AG10803 (cell line): Measurements from ENCODE around the gene SHH.

ENCODE experiments used
- DNase-seq: peaks from one replicate; pipeline ENCODE4 v3.0.0; 2010; ENCODE audit warnings: low read depth
- H3K4me3 ChIP-seq: 2 replicates; pipeline ENCODE4 v1.5.1; 2011; ENCODE audit warnings: mild to moderate bottlenecking, low read length, control low read depth
- TF ChIP-seq, protein P1 (sequence below): conservative IDR thresholded peaks from 2 replicates; pipeline ENCODE4 v1.5.1; 2011; ENCODE audit warnings: mild to moderate bottlenecking, low read length, control low read depth, inconsistent platforms

Gene SHH

DNA sequence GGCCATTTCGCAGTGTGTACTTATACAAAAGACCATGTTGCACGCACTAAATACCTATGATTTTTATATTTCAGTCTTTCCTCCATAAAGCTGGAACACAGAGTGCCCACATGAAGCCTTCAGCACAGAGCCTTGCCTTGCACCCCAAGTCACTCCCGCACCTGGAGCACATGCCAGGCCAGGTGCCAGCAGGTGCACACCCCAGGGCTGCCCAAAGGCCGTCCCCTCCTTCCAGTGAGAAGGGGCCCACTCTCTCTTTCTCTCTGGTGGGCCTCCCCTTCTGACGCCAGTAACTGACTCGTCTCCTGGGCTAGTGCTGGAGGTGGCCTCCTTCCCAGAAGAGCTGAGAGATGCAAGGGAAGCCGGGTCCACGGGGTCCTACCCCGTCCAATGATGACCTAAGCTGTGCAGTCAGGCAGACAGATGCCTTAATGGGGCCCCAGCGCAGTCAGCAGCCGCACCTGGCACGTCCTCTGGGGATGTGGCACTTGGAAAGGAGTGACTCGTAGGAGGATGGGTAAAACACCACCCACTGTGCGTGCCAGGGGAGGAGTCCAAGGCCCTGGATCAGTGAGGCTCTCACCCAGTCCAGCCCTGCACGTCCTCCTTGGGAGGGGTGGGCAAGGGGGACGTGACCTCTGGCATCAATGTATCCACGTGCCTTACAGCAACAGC lies 17.7 kb upstream of the SHH start:
- H3K4me3 ChIP-seq: no peak overlapping the region
- DNase-seq: no peak
- TF ChIP-seq, protein P1, sequence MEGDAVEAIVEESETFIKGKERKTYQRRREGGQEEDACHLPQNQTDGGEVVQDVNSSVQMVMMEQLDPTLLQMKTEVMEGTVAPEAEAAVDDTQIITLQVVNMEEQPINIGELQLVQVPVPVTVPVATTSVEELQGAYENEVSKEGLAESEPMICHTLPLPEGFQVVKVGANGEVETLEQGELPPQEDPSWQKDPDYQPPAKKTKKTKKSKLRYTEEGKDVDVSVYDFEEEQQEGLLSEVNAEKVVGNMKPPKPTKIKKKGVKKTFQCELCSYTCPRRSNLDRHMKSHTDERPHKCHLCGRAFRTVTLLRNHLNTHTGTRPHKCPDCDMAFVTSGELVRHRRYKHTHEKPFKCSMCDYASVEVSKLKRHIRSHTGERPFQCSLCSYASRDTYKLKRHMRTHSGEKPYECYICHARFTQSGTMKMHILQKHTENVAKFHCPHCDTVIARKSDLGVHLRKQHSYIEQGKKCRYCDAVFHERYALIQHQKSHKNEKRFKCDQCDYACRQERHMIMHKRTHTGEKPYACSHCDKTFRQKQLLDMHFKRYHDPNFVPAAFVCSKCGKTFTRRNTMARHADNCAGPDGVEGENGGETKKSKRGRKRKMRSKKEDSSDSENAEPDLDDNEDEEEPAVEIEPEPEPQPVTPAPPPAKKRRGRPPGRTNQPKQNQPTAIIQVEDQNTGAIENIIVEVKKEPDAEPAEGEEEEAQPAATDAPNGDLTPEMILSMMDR: no peak

DNA sequence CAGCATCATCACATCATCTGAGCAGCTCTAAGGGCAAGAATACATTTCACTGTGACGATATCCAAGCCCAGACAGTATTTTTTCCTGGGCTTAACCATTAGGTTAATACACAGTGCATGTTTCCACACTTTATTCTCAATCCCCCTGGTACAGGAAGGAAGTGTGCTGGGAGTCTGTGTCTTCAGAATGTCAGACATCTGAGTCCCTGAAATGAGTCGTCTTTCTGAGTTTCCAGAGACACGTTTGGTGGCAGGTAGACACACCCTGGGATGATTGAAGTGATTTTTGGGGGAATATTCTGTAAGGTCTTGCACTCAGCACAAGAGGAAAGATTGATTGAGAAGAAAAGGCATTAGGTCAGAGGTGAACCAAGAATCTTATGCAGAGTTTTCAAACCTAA lies 13.1 kb upstream of the SHH start:
- no peak overlapping the region for H3K4me3 ChIP-seq
- TF ChIP-seq, protein P1: no peak
- DNase-seq: no peak

DNA sequence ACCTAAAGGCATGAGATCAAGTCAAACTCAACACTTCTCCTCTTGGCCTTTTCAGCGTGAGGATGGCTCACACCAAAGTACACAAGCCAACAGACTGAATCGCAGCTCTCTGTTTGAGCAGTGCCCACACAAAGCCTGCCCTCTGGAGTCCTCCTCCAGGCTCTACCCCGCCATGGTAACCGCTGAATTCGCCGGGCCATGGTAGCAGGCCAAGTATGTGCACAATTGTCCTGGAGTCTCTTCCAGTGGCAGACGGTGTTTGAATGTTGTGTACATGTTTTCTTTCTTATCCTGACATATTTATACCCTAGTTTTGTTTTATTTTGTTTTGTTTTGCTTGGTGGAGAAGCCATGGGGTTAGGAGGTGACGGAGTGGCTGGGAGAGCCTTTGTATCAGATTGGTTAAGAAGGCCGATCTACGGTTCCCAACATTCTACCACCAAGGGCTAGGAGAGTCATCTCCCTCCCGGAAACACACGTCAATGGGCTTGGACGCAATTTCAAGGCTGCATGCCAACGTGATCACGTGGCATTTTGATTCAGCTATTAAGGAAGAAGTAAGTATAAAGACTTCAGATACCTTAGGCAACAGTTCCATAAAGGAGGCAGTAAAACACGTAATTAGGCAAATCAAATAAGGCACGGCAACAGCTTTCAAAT lies 12.1 kb upstream of the SHH start:
- DNase-seq: no peak
- TF ChIP-seq, protein P1: no peak
- H3K4me3 ChIP-seq: no peak overlapping the region

DNA sequence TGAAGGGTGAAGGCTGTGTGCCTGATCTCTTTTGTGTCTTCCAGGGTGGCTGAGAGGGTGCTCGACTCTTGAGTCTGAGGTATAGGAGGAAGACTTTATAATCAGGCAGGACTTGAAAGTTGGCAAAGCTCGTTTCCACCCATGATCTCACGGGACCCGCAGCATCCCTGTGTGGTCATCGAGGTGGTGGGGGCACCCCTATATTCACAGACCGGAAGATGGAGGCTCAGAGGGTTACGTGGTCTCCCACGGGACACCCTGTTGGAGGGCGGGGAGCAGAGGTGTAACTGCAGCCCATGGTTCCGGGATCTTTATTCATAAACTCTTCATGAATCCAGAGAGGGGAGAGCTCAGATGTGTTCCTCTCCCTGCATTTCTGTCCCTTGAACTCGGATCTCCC lies 9.6 kb upstream of the SHH start:
- H3K4me3 ChIP-seq: no peak overlapping the region
- no peak for DNase-seq
- TF ChIP-seq, protein P1: no peak

DNA sequence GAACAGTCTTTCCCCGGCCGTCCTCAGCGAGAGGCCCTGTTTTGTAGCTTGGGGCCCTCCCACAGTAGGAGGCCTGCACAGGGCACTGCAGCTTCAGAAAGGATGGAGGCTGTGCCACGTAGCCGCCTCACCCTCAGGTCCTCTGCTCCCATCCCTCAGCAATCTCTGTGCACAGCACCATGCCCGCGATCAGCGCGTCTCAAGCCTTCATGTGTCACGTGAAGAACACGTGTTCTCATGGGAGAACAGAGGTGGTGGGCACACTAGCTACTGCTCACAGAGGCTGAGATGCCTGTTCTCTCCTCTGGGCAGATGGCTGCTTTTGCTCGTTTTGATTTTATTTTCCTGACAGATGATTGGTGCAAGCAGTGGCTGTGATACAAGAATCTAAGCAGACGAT lies 8.5 kb upstream of the SHH start:
- no peak for DNase-seq
- H3K4me3 ChIP-seq: no peak overlapping the region
- TF ChIP-seq, protein P1: no peak

DNA sequence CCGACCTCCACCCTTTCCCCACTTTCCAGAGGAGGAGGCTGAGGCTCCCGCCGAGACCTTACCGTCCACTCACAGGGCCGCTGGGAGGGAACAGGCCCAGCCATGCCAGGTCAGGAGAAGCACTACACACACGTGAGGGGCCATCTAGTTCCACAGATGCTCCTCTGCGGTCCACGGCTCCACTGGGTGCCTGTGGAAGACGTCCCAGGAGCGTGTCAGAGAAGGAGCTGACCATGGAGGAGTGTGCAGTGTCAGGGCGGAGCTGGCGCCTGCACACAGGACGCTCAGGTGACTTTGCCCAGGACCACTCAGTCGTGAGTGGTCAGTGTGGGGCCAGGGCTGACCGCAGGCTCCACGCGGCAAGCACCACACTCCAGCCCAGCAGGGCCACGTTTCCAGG lies 8.0 kb upstream of the SHH start:
- no peak for DNase-seq
- no peak overlapping the region for H3K4me3 ChIP-seq
- TF ChIP-seq, protein P1: no peak

DNA sequence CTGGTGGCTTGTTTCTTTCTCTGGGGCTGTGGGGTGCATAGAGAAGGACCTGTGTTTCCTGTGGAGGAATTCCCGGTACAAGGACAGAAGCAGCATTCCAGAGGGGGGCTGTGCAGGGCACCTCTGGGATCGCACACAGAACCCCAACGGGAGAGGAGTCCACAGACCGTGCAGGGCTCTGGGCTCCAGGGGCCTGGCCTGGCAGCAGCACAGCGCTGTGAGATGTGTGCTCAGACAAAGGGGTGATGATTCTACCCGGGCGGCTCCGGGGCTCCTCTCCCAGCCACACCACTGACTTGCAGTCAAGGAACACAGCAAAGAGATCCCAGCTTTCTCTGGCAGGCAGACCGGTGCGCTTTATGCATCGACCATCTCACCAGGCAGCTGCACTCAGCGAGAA lies 6.9 kb upstream of the SHH start:
- TF ChIP-seq, protein P1: no peak
- no peak for DNase-seq

More for the DNA sequence above, 6.9 kb upstream of the SHH start:
- no peak overlapping the region for H3K4me3 ChIP-seq
